ENCODE results near the gene TMEM154. TPM values are rescaled to one million over a fixed set of nuclear protein-coding genes. Genes with fewer than 3 reads are reported as not detected.

The TMEM154 gene
- polyA plus RNA-seq, 1 of the 3 experiments (the other 2 are of a cell fraction) = 0.58 TPM

- H3F3A ChIP-seq (replicated peaks; ENCODE audit: insufficient read depth) = peaks cover 10% of the 10 kb centered on the region
- no peaks in the 10 kb centered on the region for H4K20me1 ChIP-seq (ENCODE audit: insufficient read depth)
- H3K9me2 ChIP-seq = no peaks in the 10 kb centered on the region
- ChIA-PET CTCF (interaction anchor here (1.1 to 1.8 kb wide), 5 partner anchors 8 to 268 kb away, joined by 3 to 7 read pairs (median 4); no protein-coding TSS in a partner anchor), POLR2A (no interaction called here)
- peaks cover 8% of the 10 kb centered on the region in 2 experiments; a peak in 3 of 4 replicates for H3K4me1 ChIP-seq (ENCODE audit: control insufficient read depth in 1 of 2, insufficient read depth in 2 of 2, low read depth in 1 of 2, low read length in 1 of 2)
- no peaks in the 10 kb centered on the region for H3K27me3 ChIP-seq (ENCODE audit: insufficient read depth)
- H3K4me2 ChIP-seq = no peak overlapping the region
- no peak overlapping the region for H3K9ac ChIP-seq
- WGBS (ENCODE audit: low lambda C conversion rate) = 83% methylated on average over 3 of the region's 3 CpGs
- no peak overlapping the region for H3K27ac ChIP-seq (ENCODE audit: low read depth in 2 of 2, low read length in 1 of 2)
- no peak overlapping the region for H3K4me3 ChIP-seq (ENCODE audit: low read depth in 2 of 2, low read length in 1 of 2)
- TF ChIP-seq EZH2phosphoT487 (IDR thresholded peaks at IDR 0.05; ENCODE audit: borderline replicate concordance, low read depth) = no peak
- no peak for TF ChIP-seq TAF1 (IDR thresholded peaks at IDR 0.05; ENCODE audit: borderline replicate concordance, low read depth, low read length)
- H3K9me3 ChIP-seq = no peaks in the 10 kb centered on the region
- H2AFZ ChIP-seq (ENCODE audit: low read depth) = no peak overlapping the region
- H3K36me3 ChIP-seq (replicated peaks in 1 of 2; ENCODE audit: control insufficient read depth in 1 of 2, insufficient read depth in 2 of 2, low read length in 1 of 2) = no peaks in the 10 kb centered on the region
- H3K79me2 ChIP-seq (ENCODE audit: insufficient read depth) = no peaks in the 10 kb centered on the region
- DNase-seq = no peak
Measured at GRCh38 chr4:152676052-152676854, 3.5 kb downstream of the TMEM154 start.

GRCh38 chr4:152674359-152674758 lies 5.4 kb downstream of the TMEM154 start:
- Histone ChIP-seq H3K4me1 (ENCODE audit: control insufficient read depth in 1 of 2, insufficient read depth in 2 of 2, low read depth in 1 of 2, low read length in 1 of 2) (peaks cover 0 to 5% of the 10 kb centered on the region in 2 experiments; a peak in 3 of 4 replicates), H3K9ac (no peak overlapping the region), H3K9me3 (no peaks in the 10 kb centered on the region; the same call in 1 of the 2 replicates), H2AFZ (ENCODE audit: low read depth) (no peak overlapping the region), H3K36me3 (replicated peaks in 1 of 2; ENCODE audit: control insufficient read depth in 1 of 2, insufficient read depth in 2 of 2, low read length in 1 of 2) (no peaks in the 10 kb centered on the region), H3K4me3 (ENCODE audit: low read depth in 2 of 2, low read length in 1 of 2) (no peak overlapping the region), H3K27ac (ENCODE audit: low read depth in 2 of 2, low read length in 1 of 2) (no peak overlapping the region), H3K4me2 (no peak overlapping the region), H3K79me2 (ENCODE audit: insufficient read depth) (no peaks in the 10 kb centered on the region), H4K20me1 (ENCODE audit: insufficient read depth) (no peaks in the 10 kb centered on the region), H3K27me3 (ENCODE audit: insufficient read depth) (no peaks in the 10 kb centered on the region), H3F3A (replicated peaks; ENCODE audit: insufficient read depth) (no peaks in the 10 kb centered on the region), H3K9me2 (no peaks in the 10 kb centered on the region)
- CTCF ChIA-PET = interaction anchor here (1.0 to 1.4 kb wide), 4 partner anchors 14 to 220 kb away, joined by 3 to 5 read pairs (median 3); no protein-coding TSS in a partner anchor
- DNase-seq = no peak
- WGBS (ENCODE audit: low lambda C conversion rate) = 100% methylated on average over 3 of the region's 3 CpGs
- POLR2A ChIA-PET = no interaction called here
- TF ChIP-seq ZBTB33 (IDR thresholded peaks at IDR 0.05; ENCODE audit: borderline replicate concordance, low read depth) = no peak
- TF ChIP-seq NFIC (IDR thresholded peaks at IDR 0.05; ENCODE audit: borderline replicate concordance) = no peak
- TF ChIP-seq FOXJ3 (CRISPR knock-in tag; IDR thresholded peaks at IDR 0.05) = no peak
- no peak for TF ChIP-seq RCOR1 (IDR thresholded peaks at IDR 0.05; ENCODE audit: low read length)
- no peak for TF ChIP-seq SIN3A (IDR thresholded peaks at IDR 0.05; ENCODE audit: borderline replicate concordance, low read depth, low read length)
- TF ChIP-seq TCF12 (IDR thresholded peaks at IDR 0.05) = no peak
- TF ChIP-seq RFX5 (IDR thresholded peaks at IDR 0.05; ENCODE audit: low read length) = no peak
- TF ChIP-seq MAX (IDR thresholded peaks at IDR 0.05; ENCODE audit: low read depth) = no peak
- no peak for TF ChIP-seq TAF1 (IDR thresholded peaks at IDR 0.05; ENCODE audit: borderline replicate concordance, low read depth, low read length)
